Esophagus (tissue), 2 donors: ENCODE measurements around the gene HSD17B2. TPM values are rescaled to one million over a fixed set of nuclear protein-coding genes. Genes with fewer than 3 reads are reported as not detected.
A peak's percentile ranks its signal among the peaks of the same experiment; 100 is the strongest.

ENCODE experiments used
- H3K27ac ChIP-seq, 2 donors: one replicate each; pipeline ENCODE4 v1.5.1; 2013; ENCODE audit warnings: low read depth in 2 of 2, mild to moderate bottlenecking in 2 of 2, inconsistent platforms in 1 of 2, low read length in 1 of 2, moderate library complexity in 1 of 2
- H3K27me3 ChIP-seq, 2 donors: one replicate each; pipeline ENCODE4 v1.6.1; 2013; ENCODE audit warnings: low read length in 2 of 2, control low read depth in 1 of 2, mild to moderate bottlenecking in 1 of 2; ENCODE audit not compliant: insufficient read depth in 2 of 2, control insufficient read depth in 1 of 2
- H3K36me3 ChIP-seq, 2 donors: one replicate each; pipeline ENCODE4 v1.6.1; 2013; ENCODE audit warnings: low read length in 1 of 2; ENCODE audit not compliant: control insufficient read depth in 2 of 2, insufficient read depth in 2 of 2
- H3K4me1 ChIP-seq, 2 donors: one replicate each; pipeline ENCODE4 v1.6.1; 2013; ENCODE audit warnings: low read length in 1 of 2; ENCODE audit not compliant: control insufficient read depth in 2 of 2, insufficient read depth in 2 of 2
- H3K4me3 ChIP-seq, 2 donors: one replicate each; pipeline ENCODE4 v1.5.1; 2013; ENCODE audit warnings: low read length in 2 of 2, mild to moderate bottlenecking in 2 of 2, low read depth in 1 of 2, moderate library complexity in 1 of 2
- H3K9me3 ChIP-seq, 2 donors: one replicate each; pipeline ENCODE4 v1.6.1; 2013; ENCODE audit warnings: mild to moderate bottlenecking in 2 of 2, low read depth in 1 of 2, low read length in 1 of 2, moderate library complexity in 1 of 2; ENCODE audit not compliant: control insufficient read depth in 2 of 2, insufficient read depth in 1 of 2
- WGBS, 2 donors: extraction: QIAGEN DNeasy Blood & Tissue Kit; methylation state at CpG; one replicate each; pipeline ENCODE4 v1.1.7; 2013; 5-methylcytosine and 5-hydroxymethylcytosine counted together
- polyA plus RNA-seq, 2 donors: library from polyadenylated mRNA; stranded (reverse); fragments of 200-250 nt; gene quantifications; one replicate each; pipeline ENCODE4 v1.2.3, GENCODE V29; 2013
- donor health status: healthy with polysubstance abuse.
- donor health status: Bipolar disorder and iron deficiency.

HSD17B2 gene
- polyA plus RNA-seq, 2 donors = 1.0 to 9.5 TPM

- Histone ChIP-seq H3K27me3 (no peaks in the 10 kb centered on the region), H3K27ac (peak overlapping the region in 1 of 2 donors; percentile 23), H3K9me3 (peaks cover 0 to 3% of the 10 kb centered on the region in 2 donors), H3K36me3 (no peaks in the 10 kb centered on the region), H3K4me3 (peak overlapping the region in 1 of 2 donors; percentile 2), H3K4me1 (peaks cover 0 to 3% of the 10 kb centered on the region in 2 donors)
- WGBS, 2 donors = 19 to 21% methylated on average over 7 of the region's 7 CpGs
These were observed 18.8 kb upstream of the HSD17B2 start for GRCh38 chr16:82016263-82016662.

- Histone ChIP-seq H3K27ac (peak overlapping the region in 1 of 2 donors; percentile 23), H3K4me1 (no peaks in the 10 kb centered on the region), H3K9me3 (no peaks in the 10 kb centered on the region), H3K36me3 (no peaks in the 10 kb centered on the region), H3K4me3 (no peak overlapping the region), H3K27me3 (no peaks in the 10 kb centered on the region)
- WGBS, 2 donors = 28 to 58% methylated on average over 2 of the region's 2 CpGs
These were observed 18.1 kb upstream of the HSD17B2 start for GRCh38 chr16:82016964-82017363.

DNA sequence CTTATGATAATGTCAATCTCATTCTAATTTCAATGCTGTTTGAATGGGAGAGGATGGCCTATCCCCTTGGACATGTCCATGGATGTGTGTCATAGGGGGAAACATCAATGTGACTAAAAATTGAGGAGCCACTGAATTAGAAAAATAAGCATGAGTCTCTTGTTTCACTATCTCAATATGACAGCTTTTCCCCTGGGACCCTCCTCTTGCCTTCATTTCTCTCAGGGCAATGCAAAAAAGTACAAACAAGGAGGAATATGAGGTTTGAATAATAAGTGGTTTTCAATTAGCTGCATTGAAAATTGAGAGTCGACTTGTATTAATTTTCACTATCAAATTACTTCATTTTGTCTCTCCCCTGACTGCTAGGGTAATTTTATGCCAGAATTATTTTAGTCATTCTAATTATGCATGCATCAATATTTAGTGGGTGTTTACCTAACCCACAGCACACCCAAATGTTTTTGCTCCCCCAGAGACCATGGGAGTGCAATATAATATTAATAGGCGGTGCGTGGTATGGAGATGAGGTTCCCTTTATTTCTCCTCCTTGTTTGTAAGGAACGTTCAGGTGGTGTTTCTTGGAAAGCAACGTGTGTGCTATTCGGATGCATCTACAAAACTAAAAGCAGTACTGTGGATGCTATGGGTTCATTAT is 17.0 kb upstream of the HSD17B2 start:
- Histone ChIP-seq H3K4me3 (no peak overlapping the region), H3K9me3 (no peaks in the 10 kb centered on the region), H3K27me3 (no peaks in the 10 kb centered on the region), H3K27ac (no peak overlapping the region), H3K36me3 (no peaks in the 10 kb centered on the region), H3K4me1 (no peaks in the 10 kb centered on the region)
- 80 to 85% methylated on average over 6 of the region's 6 CpGs for WGBS, 2 donors

- H3K27ac ChIP-seq = no peak overlapping the region
- 59 to 68% methylated on average over 8 of the region's 8 CpGs for WGBS, 2 donors
- no peaks in the 10 kb centered on the region for H3K27me3 ChIP-seq
- H3K4me1 ChIP-seq = no peaks in the 10 kb centered on the region
- H3K9me3 ChIP-seq = no peaks in the 10 kb centered on the region
- H3K36me3 ChIP-seq = no peaks in the 10 kb centered on the region
- no peak overlapping the region for H3K4me3 ChIP-seq
These were observed 15.5 kb upstream of the HSD17B2 start for GRCh38 chr16:82019535-82019934.

DNA sequence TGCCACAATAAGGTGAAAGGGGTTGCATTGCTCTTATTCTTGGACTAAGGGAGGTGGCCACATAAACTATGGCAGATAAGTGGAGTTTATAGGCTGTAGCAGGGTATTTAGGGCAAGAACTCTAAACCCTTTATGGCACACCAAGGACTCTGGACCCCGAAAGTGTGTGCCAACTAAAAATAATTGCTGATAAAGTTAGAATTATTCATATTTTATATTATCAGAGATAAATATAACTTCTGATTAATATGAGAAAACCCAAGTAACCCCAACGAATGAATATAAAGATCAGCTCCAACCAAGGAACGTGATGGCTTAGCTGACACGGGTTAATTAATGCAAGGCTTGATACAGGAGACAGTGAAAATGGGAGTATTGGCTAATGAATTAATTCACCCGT is 15.0 kb upstream of the HSD17B2 start:
- Histone ChIP-seq H3K4me3 (no peak overlapping the region), H3K4me1 (no peaks in the 10 kb centered on the region), H3K27me3 (no peaks in the 10 kb centered on the region), H3K9me3 (no peaks in the 10 kb centered on the region), H3K27ac (no peak overlapping the region), H3K36me3 (no peaks in the 10 kb centered on the region)
- WGBS, 2 donors = 85 to 89% methylated on average over 5 of the region's 5 CpGs

GRCh38 chr16:82023206-82023605 is 11.8 kb upstream of the HSD17B2 start:
- Histone ChIP-seq H3K27ac (no peak overlapping the region), H3K27me3 (no peaks in the 10 kb centered on the region), H3K4me1 (no peaks in the 10 kb centered on the region), H3K4me3 (no peak overlapping the region), H3K9me3 (no peaks in the 10 kb centered on the region), H3K36me3 (no peaks in the 10 kb centered on the region)
- 75 to 89% methylated on average over 7 of the region's 7 CpGs for WGBS, 2 donors

- H3K36me3 ChIP-seq = no peaks in the 10 kb centered on the region
- H3K4me1 ChIP-seq = no peaks in the 10 kb centered on the region
- 97 to 100% methylated on average over 1 of the region's 1 CpG for whole genome bisulfite sequencing, 2 donors
These were observed 10.7 kb upstream of the HSD17B2 start for GRCh38 chr16:82024316-82024715.

DNA sequence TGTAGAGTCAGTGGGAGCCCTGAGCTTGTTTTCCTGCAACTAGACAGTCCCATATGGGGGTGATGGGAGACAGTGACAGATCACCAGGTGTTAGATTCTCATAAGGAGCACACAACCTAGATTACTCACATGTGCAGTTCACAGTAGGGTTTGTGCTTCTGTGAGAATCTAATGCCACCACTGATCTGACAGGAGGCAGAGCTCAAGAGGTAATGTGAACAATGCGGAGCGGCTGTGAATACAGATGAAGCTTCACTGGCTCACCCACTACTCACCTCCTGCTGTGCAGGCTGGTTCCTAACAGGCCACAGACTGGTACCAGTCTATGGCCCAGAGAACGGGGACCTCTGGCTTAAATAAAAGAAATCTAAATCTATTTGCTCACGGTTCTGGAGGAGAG is 10.2 kb upstream of the HSD17B2 start:
- Histone ChIP-seq H3K27ac (no peak overlapping the region), H3K4me1 (no peaks in the 10 kb centered on the region)

More at GRCh38 chr16:82024316-82024715, 10.7 kb upstream of the HSD17B2 start:
- H3K4me3 ChIP-seq = no peak overlapping the region
- H3K27ac ChIP-seq = no peak overlapping the region
- H3K27me3 ChIP-seq = no peaks in the 10 kb centered on the region
- no peaks in the 10 kb centered on the region for H3K9me3 ChIP-seq

DNA sequence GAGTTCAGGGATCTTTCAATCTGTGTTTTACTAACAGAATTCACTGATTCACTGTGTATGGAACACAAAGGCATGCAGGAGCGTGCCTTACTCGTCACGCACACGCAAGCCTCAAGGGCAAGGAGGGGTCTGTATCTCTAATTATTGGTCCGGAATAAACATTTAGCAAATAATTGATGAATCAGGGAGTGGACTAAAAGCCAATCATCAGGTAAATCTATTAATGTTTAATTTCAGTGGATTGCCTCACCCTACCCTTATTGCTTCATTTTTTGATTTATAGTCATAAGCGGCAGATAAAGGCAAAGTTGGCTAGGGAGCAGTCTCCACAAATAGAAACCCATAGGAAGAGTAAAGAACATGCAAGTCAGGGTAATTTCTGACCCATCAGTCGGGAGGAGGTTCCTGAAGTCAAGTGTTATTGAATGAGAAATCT is 7.4 kb upstream of the HSD17B2 start:
- WGBS, 2 donors = 45 to 51% methylated on average over 7 of the region's 7 CpGs

More for the DNA sequence above, 10.2 kb upstream of the HSD17B2 start:
- 88 to 93% methylated on average over 4 of the region's 4 CpGs for WGBS, 2 donors
- Histone ChIP-seq H3K36me3 (no peaks in the 10 kb centered on the region), H3K4me3 (no peak overlapping the region), H3K9me3 (no peaks in the 10 kb centered on the region), H3K27me3 (no peaks in the 10 kb centered on the region)

More for the DNA sequence above, 7.4 kb upstream of the HSD17B2 start:
- H3K27ac ChIP-seq = no peak overlapping the region
- no peak overlapping the region for H3K4me3 ChIP-seq
- H3K27me3 ChIP-seq = no peaks in the 10 kb centered on the region
- H3K4me1 ChIP-seq = no peaks in the 10 kb centered on the region
- no peaks in the 10 kb centered on the region for H3K9me3 ChIP-seq
- no peaks in the 10 kb centered on the region for H3K36me3 ChIP-seq
